ENCODE data around the gene PTBP3.
A peak's percentile ranks its signal among the peaks of the same experiment; 100 is the strongest.

PTBP3 gene

DNA sequence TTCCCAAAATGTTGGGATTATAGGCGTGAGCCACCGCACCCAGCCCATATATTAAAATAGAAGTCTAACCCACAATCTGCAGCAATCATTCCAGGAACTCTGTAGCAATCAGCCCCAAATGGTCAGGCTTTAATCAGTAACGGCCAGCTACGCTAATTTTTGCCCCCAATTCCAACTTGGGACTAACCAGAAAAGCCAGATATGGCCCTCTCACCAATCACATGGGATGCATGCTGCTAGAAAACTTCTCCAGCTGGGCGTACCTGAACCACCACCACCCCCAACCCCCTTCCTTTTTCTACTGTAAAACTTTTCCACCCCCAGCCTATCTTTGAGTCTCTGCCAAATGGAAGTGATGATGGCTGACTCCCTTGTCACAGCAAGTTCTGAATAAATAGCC, 162.5 kb downstream of the PTBP3 start:
- Mint-ChIP-seq H3K27ac (peak overlapping the region; percentile 6 to 55 (median 23)), H3K4me1 (peaks cover 62% of the 10 kb centered on the region), H3K9me3 (no peaks in the 10 kb centered on the region), H3K4me3 (no peak overlapping the region), H3K36me3 (ENCODE audit: low read depth) (peaks cover 6% of the 10 kb centered on the region), H3K27me3 (ENCODE audit: low read depth) (peaks cover 8% of the 10 kb centered on the region)
- TF ChIP-seq, protein P1, sequence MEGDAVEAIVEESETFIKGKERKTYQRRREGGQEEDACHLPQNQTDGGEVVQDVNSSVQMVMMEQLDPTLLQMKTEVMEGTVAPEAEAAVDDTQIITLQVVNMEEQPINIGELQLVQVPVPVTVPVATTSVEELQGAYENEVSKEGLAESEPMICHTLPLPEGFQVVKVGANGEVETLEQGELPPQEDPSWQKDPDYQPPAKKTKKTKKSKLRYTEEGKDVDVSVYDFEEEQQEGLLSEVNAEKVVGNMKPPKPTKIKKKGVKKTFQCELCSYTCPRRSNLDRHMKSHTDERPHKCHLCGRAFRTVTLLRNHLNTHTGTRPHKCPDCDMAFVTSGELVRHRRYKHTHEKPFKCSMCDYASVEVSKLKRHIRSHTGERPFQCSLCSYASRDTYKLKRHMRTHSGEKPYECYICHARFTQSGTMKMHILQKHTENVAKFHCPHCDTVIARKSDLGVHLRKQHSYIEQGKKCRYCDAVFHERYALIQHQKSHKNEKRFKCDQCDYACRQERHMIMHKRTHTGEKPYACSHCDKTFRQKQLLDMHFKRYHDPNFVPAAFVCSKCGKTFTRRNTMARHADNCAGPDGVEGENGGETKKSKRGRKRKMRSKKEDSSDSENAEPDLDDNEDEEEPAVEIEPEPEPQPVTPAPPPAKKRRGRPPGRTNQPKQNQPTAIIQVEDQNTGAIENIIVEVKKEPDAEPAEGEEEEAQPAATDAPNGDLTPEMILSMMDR (IDR thresholded peaks at IDR 0.05; ENCODE audit: unreplicated experiment in 3 of 3), result no peak

DNA sequence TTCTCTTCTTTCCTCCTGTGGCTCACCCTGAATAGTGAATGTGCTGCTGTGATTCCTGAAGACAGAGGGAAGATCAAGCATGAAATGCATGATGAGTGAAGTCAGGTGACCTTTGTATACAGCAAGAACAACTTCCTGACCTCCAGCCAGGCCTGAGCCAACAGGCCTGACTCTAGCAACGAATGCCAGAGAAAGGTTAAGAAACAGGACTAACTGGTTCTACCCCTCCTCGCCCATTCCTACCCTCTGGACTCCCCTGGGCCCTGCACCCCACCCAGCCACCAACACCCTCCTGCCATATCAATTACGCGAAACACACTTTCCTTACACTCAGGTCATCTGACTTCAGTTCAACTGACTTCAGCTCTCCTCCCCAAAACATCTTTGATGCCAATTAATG, 163.2 kb downstream of the PTBP3 start:
- peaks cover 6% of the 10 kb centered on the region for H3K36me3 Mint-ChIP-seq (ENCODE audit: low read depth)
- H3K27ac Mint-ChIP-seq, result peak overlapping the region; percentile 17 to 72 (median 25)
- TF ChIP-seq, protein P1 (IDR thresholded peaks at IDR 0.05; ENCODE audit: unreplicated experiment in 3 of 3), result no peak
- H3K4me3 Mint-ChIP-seq, result no peak overlapping the region
- peaks cover 64% of the 10 kb centered on the region for H3K4me1 Mint-ChIP-seq
- peaks cover under 1% of the 10 kb centered on the region for H3K27me3 Mint-ChIP-seq (ENCODE audit: low read depth)
- H3K9me3 Mint-ChIP-seq, result no peaks in the 10 kb centered on the region

DNA sequence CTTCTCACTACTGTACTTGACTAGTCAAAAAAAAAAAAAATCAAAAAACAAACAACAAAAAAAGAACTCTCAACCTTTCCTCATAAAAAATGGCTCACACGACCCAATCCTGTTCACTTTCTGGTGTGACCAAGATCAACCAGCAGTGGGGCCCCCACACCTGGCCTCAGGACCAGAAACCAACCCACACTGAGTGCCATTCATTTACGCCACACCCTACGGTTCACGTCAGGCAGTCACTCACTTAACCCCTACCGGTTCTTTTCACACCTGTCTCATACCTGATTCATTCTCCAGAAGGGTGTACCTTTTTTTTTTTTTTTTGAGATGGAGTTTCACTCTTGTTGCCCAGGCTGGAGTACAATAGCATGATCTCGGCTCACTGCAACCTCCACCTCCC, 164.1 kb downstream of the PTBP3 start:
- TF ChIP-seq, protein P1 (IDR thresholded peaks at IDR 0.05; ENCODE audit: unreplicated experiment in 3 of 3), result no peak
- H3K4me1 Mint-ChIP-seq, result peaks cover 62% of the 10 kb centered on the region
- peaks cover 6% of the 10 kb centered on the region for H3K36me3 Mint-ChIP-seq (ENCODE audit: low read depth)
- peak overlapping the region; percentile 37 to 77 (median 75) for H3K27ac Mint-ChIP-seq
- H3K9me3 Mint-ChIP-seq, result no peaks in the 10 kb centered on the region
- H3K27me3 Mint-ChIP-seq (ENCODE audit: low read depth), result no peaks in the 10 kb centered on the region
- no peak overlapping the region for H3K4me3 Mint-ChIP-seq

DNA sequence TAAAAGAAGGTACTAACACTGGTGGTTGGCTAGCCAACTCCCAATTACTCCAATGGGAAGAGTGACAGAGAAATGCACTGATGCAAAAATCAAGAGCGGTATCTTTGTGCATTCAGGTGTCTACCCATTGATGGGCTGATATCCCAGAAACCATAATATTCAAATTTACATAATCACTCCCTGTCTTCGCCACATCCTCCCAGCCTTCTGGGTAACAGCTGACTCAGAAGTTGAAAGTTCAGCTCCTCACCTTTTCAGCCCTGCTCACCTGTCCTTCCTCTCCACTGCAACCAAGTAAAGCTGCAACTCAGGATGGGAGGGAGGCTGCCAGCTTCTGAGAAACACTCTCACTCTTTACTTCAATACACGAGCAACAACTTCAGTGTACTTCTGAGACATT, 165.2 kb downstream of the PTBP3 start:
- peaks cover 6% of the 10 kb centered on the region for H3K36me3 Mint-ChIP-seq (ENCODE audit: low read depth)
- peak overlapping the region; percentile 37 to 77 (median 75) for H3K27ac Mint-ChIP-seq
- H3K27me3 Mint-ChIP-seq (ENCODE audit: low read depth), result no peaks in the 10 kb centered on the region
- H3K4me3 Mint-ChIP-seq, result no peak overlapping the region
- H3K4me1 Mint-ChIP-seq, result peaks cover 56% of the 10 kb centered on the region
- TF ChIP-seq, protein P1 (IDR thresholded peaks at IDR 0.05; ENCODE audit: unreplicated experiment in 3 of 3), result no peak
- H3K9me3 Mint-ChIP-seq, result no peaks in the 10 kb centered on the region
